Renal cortical epithelial cell (primary cell): ENCODE results near the gene ADIPOQ. TPM values are rescaled to one million over a fixed set of nuclear protein-coding genes. Genes with fewer than 3 reads are reported as not detected.
"Not testable (repeated sequence)": the region's sequence is repeated elsewhere in the genome, so short reads cannot be mapped to it uniquely, and the experiment has no call there.

Experiments used
- DNase-seq: peaks from one replicate; pipeline ENCODE4 v3.0.0-alpha.2; 2011; ENCODE audit warnings: low read depth
- total RNA-seq: library from RNA; depleted of rRNA; stranded (reverse); fragments of >200 nt; gene quantifications from 2 replicates; pipeline ENCODE4 v1.2.3, GENCODE V29; 2014

Gene ADIPOQ
- total RNA-seq, 1 donor from 2014 or later: not detected

GRCh38 chr3:186826410-186826975 is 16.0 kb upstream of the ADIPOQ start:
- DNase-seq: no peak

GRCh38 chr3:186826976-186827857 is 15.3 kb upstream of the ADIPOQ start:
- peak; percentile 69 for DNase-seq

- DNase-seq: no peak
Observed at GRCh38 chr3:186828340-186828739, 14.2 kb upstream of the ADIPOQ start.

- no peak for DNase-seq
Observed at GRCh38 chr3:186831798-186832197, 10.7 kb upstream of the ADIPOQ start.

GRCh38 chr3:186832276-186832675 is 10.2 kb upstream of the ADIPOQ start:
- DNase-seq: no peak

GRCh38 chr3:186839874-186840641 is 2.5 kb upstream of the ADIPOQ start:
- peak; percentile 99 for DNase-seq

GRCh38 chr3:186841620-186842019 is 890 bp upstream of the ADIPOQ start:
- peak; percentile 33 for DNase-seq

GRCh38 chr3:186843039-186843432 is 526 bp downstream of the ADIPOQ start:
- no peak for DNase-seq

- DNase-seq: no peak
Observed at GRCh38 chr3:186844908-186845307, 2.4 kb downstream of the ADIPOQ start.

- DNase-seq: no peak
Observed at GRCh38 chr3:186845756-186846155, 3.2 kb downstream of the ADIPOQ start.

GRCh38 chr3:186847437-186847836 is 4.9 kb downstream of the ADIPOQ start:
- DNase-seq: no peak

GRCh38 chr3:186849374-186849975 is 7.0 kb downstream of the ADIPOQ start:
- peak; percentile 76 for DNase-seq

GRCh38 chr3:186851835-186852234 is 9.3 kb downstream of the ADIPOQ start:
- DNase-seq: not testable (repeated sequence)

GRCh38 chr3:186852994-186853393 is 10.5 kb downstream of the ADIPOQ start:
- DNase-seq: no peak

- no peak for DNase-seq
Observed at GRCh38 chr3:186854146-186854545, 11.6 kb downstream of the ADIPOQ start.

- DNase-seq: no peak
Observed at GRCh38 chr3:186854954-186855353, 12.4 kb downstream of the ADIPOQ start.

GRCh38 chr3:186857743-186858142 is 15.2 kb downstream of the ADIPOQ start:
- no peak for DNase-seq

GRCh38 chr3:186865215-186865853 is 22.8 kb downstream of the ADIPOQ start:
- DNase-seq: not testable (repeated sequence)

- DNase-seq: not testable (repeated sequence)
Observed at GRCh38 chr3:186866095-186866494, 23.6 kb downstream of the ADIPOQ start.

GRCh38 chr3:186869253-186870100 is 27.0 kb downstream of the ADIPOQ start:
- DNase-seq: peak; percentile 15
